GM12892 (cell line): ENCODE data around the gene PRIMA1.

Experiments
- POLR2A ChIP-seq: IDR thresholded peaks from 2 replicates; pipeline ENCODE4 v1.6.1; 2011; ENCODE audit warnings: low read depth, low read length, control low read depth
- POLR2AphosphoS5 ChIP-seq: IDR thresholded peaks from 2 replicates; pipeline ENCODE4 v1.6.1; 2011; ENCODE audit warnings: low read depth, low read length, control low read depth
- TAF1 ChIP-seq: IDR thresholded peaks from 2 replicates; pipeline ENCODE4 v1.6.1; 2011; ENCODE audit warnings: low read depth, mild to moderate bottlenecking, control low read depth, low read length, borderline replicate concordance

- TF ChIP-seq POLR2A (no peak), POLR2AphosphoS5 (no peak), TAF1 (no peak)
These were observed 76.0 kb downstream of the PRIMA1 start for GRCh38 chr14:93712079-93712837.
